ENCODE data around the gene NBAS.

NBAS gene

GRCh38 chr2:15383695-15384350 is 177.3 kb downstream of the NBAS start:
- Histone ChIP-seq H4K5ac (ENCODE audit: low read length) (no peak overlapping the region), H3K36me3 (ENCODE audit: control insufficient read depth, insufficient read depth, low read length) (no peaks in the 10 kb centered on the region), H3K4me1 (ENCODE audit: control insufficient read depth, low read depth, low read length) (no peaks in the 10 kb centered on the region), H4K8ac (ENCODE audit: low read depth, low read length) (no peak overlapping the region), H3K27me3 (ENCODE audit: insufficient read depth, low read length, poor library complexity) (no peaks in the 10 kb centered on the region), H3K27ac (ENCODE audit: low read depth, low read length) (no peak overlapping the region), H3K4me3 (ENCODE audit: low read length) (no peak overlapping the region), H2BK120ac (ENCODE audit: low read depth, low read length) (no peak overlapping the region), H3K79me2 (ENCODE audit: control insufficient read depth, insufficient read depth, low read length) (no peaks in the 10 kb centered on the region), H3K56ac (ENCODE audit: low read length) (no peak overlapping the region), H3K4ac (ENCODE audit: low read depth, low read length) (no peak overlapping the region), H2BK15ac (replicated peaks; ENCODE audit: low read depth) (no peak overlapping the region), H3K23ac (ENCODE audit: low read length) (no peak overlapping the region), H3K18ac (ENCODE audit: low read length) (no peak overlapping the region), H2BK5ac (ENCODE audit: low read length) (no peak overlapping the region), H3K79me1 (ENCODE audit: low read length) (no peaks in the 10 kb centered on the region), H3K9ac (ENCODE audit: low read length) (no peak overlapping the region), H2AK5ac (ENCODE audit: low read length) (no peak overlapping the region), H3K4me2 (ENCODE audit: low read length) (no peak overlapping the region)
- no CpG with 5 or more reads among the region's 7 CpGs for WGBS (ENCODE audit: extremely low coverage, insufficient coverage, low lambda C conversion rate)
- no peak for DNase-seq

- no peak overlapping the region for H3K4me3 ChIP-seq (ENCODE audit: low read length)
Observed at GRCh38 chr2:15378148-15378908, 182.8 kb downstream of the NBAS start.

GRCh38 chr2:15377202-15377601 is 183.9 kb downstream of the NBAS start:
- Histone ChIP-seq H3K79me1 (ENCODE audit: low read length) (no peaks in the 10 kb centered on the region), H2BK5ac (ENCODE audit: low read length) (no peak overlapping the region), H3K4me1 (ENCODE audit: control insufficient read depth, low read depth, low read length) (no peaks in the 10 kb centered on the region), H3K9ac (ENCODE audit: low read length) (no peak overlapping the region), H3K4me2 (ENCODE audit: low read length) (no peak overlapping the region), H3K56ac (ENCODE audit: low read length) (no peak overlapping the region), H3K4ac (ENCODE audit: low read depth, low read length) (no peak overlapping the region), H2BK15ac (replicated peaks; ENCODE audit: low read depth) (no peak overlapping the region), H4K5ac (ENCODE audit: low read length) (no peak overlapping the region), H3K23ac (ENCODE audit: low read length) (no peak overlapping the region), H2AK5ac (ENCODE audit: low read length) (no peak overlapping the region), H3K36me3 (ENCODE audit: control insufficient read depth, insufficient read depth, low read length) (no peaks in the 10 kb centered on the region), H2BK120ac (ENCODE audit: low read depth, low read length) (no peak overlapping the region), H3K27me3 (ENCODE audit: insufficient read depth, low read length, poor library complexity) (no peaks in the 10 kb centered on the region), H4K8ac (ENCODE audit: low read depth, low read length) (no peak overlapping the region), H3K27ac (ENCODE audit: low read depth, low read length) (no peak overlapping the region), H3K4me3 (ENCODE audit: low read length) (no peak overlapping the region), H3K18ac (ENCODE audit: low read length) (no peak overlapping the region), H3K79me2 (ENCODE audit: control insufficient read depth, insufficient read depth, low read length) (no peaks in the 10 kb centered on the region)
- no peak for DNase-seq

More at GRCh38 chr2:15378148-15378908, 182.8 kb downstream of the NBAS start:
- no peak overlapping the region for H2BK120ac ChIP-seq (ENCODE audit: low read depth, low read length)
- no peak overlapping the region for H3K23ac ChIP-seq (ENCODE audit: low read length)
- H4K8ac ChIP-seq (ENCODE audit: low read depth, low read length): no peak overlapping the region
- no peak overlapping the region for H4K5ac ChIP-seq (ENCODE audit: low read length)
- H2BK5ac ChIP-seq (ENCODE audit: low read length): no peak overlapping the region
- H3K27me3 ChIP-seq (ENCODE audit: insufficient read depth, low read length, poor library complexity): no peaks in the 10 kb centered on the region
- H3K56ac ChIP-seq (ENCODE audit: low read length): no peak overlapping the region
- H3K18ac ChIP-seq (ENCODE audit: low read length): no peak overlapping the region
- H3K79me2 ChIP-seq (ENCODE audit: control insufficient read depth, insufficient read depth, low read length): no peaks in the 10 kb centered on the region
- H3K4me2 ChIP-seq (ENCODE audit: low read length): no peak overlapping the region
- H3K9ac ChIP-seq (ENCODE audit: low read length): no peak overlapping the region
- H3K4me1 ChIP-seq (ENCODE audit: control insufficient read depth, low read depth, low read length): no peaks in the 10 kb centered on the region
- no peak overlapping the region for H3K4ac ChIP-seq (ENCODE audit: low read depth, low read length)
- H3K27ac ChIP-seq (ENCODE audit: low read depth, low read length): no peak overlapping the region
- no peaks in the 10 kb centered on the region for H3K79me1 ChIP-seq (ENCODE audit: low read length)
- WGBS (ENCODE audit: extremely low coverage, insufficient coverage, low lambda C conversion rate): no CpG with 5 or more reads among the region's 6 CpGs
- no peak overlapping the region for H2BK15ac ChIP-seq (replicated peaks; ENCODE audit: low read depth)
- H2AK5ac ChIP-seq (ENCODE audit: low read length): no peak overlapping the region
- DNase-seq: no peak
- no peaks in the 10 kb centered on the region for H3K36me3 ChIP-seq (ENCODE audit: control insufficient read depth, insufficient read depth, low read length)

GRCh38 chr2:15372019-15372418 is 189.1 kb downstream of the NBAS start:
- H3K4me3 ChIP-seq (ENCODE audit: low read length): no peak overlapping the region
- H4K8ac ChIP-seq (ENCODE audit: low read depth, low read length): no peak overlapping the region
- no peaks in the 10 kb centered on the region for H3K79me2 ChIP-seq (ENCODE audit: control insufficient read depth, insufficient read depth, low read length)
- no peak overlapping the region for H3K18ac ChIP-seq (ENCODE audit: low read length)
- DNase-seq: no peak
- no peaks in the 10 kb centered on the region for H3K36me3 ChIP-seq (ENCODE audit: control insufficient read depth, insufficient read depth, low read length)
- no peak overlapping the region for H2BK5ac ChIP-seq (ENCODE audit: low read length)
- no peaks in the 10 kb centered on the region for H3K79me1 ChIP-seq (ENCODE audit: low read length)
- no peak overlapping the region for H3K4ac ChIP-seq (ENCODE audit: low read depth, low read length)
- H2BK120ac ChIP-seq (ENCODE audit: low read depth, low read length): no peak overlapping the region
- no peak overlapping the region for H3K9ac ChIP-seq (ENCODE audit: low read length)
- no peak overlapping the region for H3K56ac ChIP-seq (ENCODE audit: low read length)
- no peak overlapping the region for H3K27ac ChIP-seq (ENCODE audit: low read depth, low read length)
- WGBS (ENCODE audit: extremely low coverage, insufficient coverage, low lambda C conversion rate): no CpG with 5 or more reads among the region's 1 CpG
- no peak overlapping the region for H4K5ac ChIP-seq (ENCODE audit: low read length)
- H3K4me2 ChIP-seq (ENCODE audit: low read length): no peak overlapping the region
- no peak overlapping the region for H2AK5ac ChIP-seq (ENCODE audit: low read length)
- no peak overlapping the region for H2BK15ac ChIP-seq (replicated peaks; ENCODE audit: low read depth)
- no peaks in the 10 kb centered on the region for H3K27me3 ChIP-seq (ENCODE audit: insufficient read depth, low read length, poor library complexity)
- no peaks in the 10 kb centered on the region for H3K4me1 ChIP-seq (ENCODE audit: control insufficient read depth, low read depth, low read length)
- H3K23ac ChIP-seq (ENCODE audit: low read length): no peak overlapping the region

GRCh38 chr2:15369129-15369528 is 192.0 kb downstream of the NBAS start:
- Histone ChIP-seq H3K9ac (ENCODE audit: low read length) (no peak overlapping the region), H3K27me3 (ENCODE audit: insufficient read depth, low read length, poor library complexity) (no peaks in the 10 kb centered on the region), H3K56ac (ENCODE audit: low read length) (no peak overlapping the region), H3K4ac (ENCODE audit: low read depth, low read length) (no peak overlapping the region), H3K4me2 (ENCODE audit: low read length) (no peak overlapping the region), H2BK5ac (ENCODE audit: low read length) (no peak overlapping the region), H3K27ac (ENCODE audit: low read depth, low read length) (no peak overlapping the region), H3K36me3 (ENCODE audit: control insufficient read depth, insufficient read depth, low read length) (no peaks in the 10 kb centered on the region), H3K4me1 (ENCODE audit: control insufficient read depth, low read depth, low read length) (no peaks in the 10 kb centered on the region), H2BK15ac (replicated peaks; ENCODE audit: low read depth) (no peak overlapping the region), H3K79me1 (ENCODE audit: low read length) (no peaks in the 10 kb centered on the region), H3K4me3 (ENCODE audit: low read length) (no peak overlapping the region), H4K8ac (ENCODE audit: low read depth, low read length) (no peak overlapping the region), H2BK120ac (ENCODE audit: low read depth, low read length) (no peak overlapping the region), H3K23ac (ENCODE audit: low read length) (no peak overlapping the region), H4K5ac (ENCODE audit: low read length) (no peak overlapping the region), H3K79me2 (ENCODE audit: control insufficient read depth, insufficient read depth, low read length) (no peaks in the 10 kb centered on the region), H3K18ac (ENCODE audit: low read length) (no peak overlapping the region), H2AK5ac (ENCODE audit: low read length) (no peak overlapping the region)
- no CpG with 5 or more reads among the region's 2 CpGs for WGBS (ENCODE audit: extremely low coverage, insufficient coverage, low lambda C conversion rate)
- DNase-seq: no peak

Measured in mesendoderm (in vitro differentiated cells).